DOHH2 (cell line): Measurements from ENCODE around the gene UBE2K.

ENCODE experiments used
- EZH2phosphoT487 ChIP-seq: fragments of 200-600 bp; sonication (generic); IDR thresholded peaks from 2 replicates; pipeline ENCODE4 v1.6.1; 2017; ENCODE audit warnings: borderline replicate concordance, mild to moderate bottlenecking, antibody characterized with exemption, low read length, moderate library complexity, mixed read lengths
- TF ChIP-seq, protein P1 (sequence below): fragments of 200-600 bp; sonication (generic); IDR thresholded peaks from one replicate; pipeline ENCODE4 v1.5.1; 2014; ENCODE audit warnings: antibody characterized with exemption, mild to moderate bottlenecking, low read depth, low read length; ENCODE audit not compliant: poor library complexity, severe bottlenecking

DNA sequence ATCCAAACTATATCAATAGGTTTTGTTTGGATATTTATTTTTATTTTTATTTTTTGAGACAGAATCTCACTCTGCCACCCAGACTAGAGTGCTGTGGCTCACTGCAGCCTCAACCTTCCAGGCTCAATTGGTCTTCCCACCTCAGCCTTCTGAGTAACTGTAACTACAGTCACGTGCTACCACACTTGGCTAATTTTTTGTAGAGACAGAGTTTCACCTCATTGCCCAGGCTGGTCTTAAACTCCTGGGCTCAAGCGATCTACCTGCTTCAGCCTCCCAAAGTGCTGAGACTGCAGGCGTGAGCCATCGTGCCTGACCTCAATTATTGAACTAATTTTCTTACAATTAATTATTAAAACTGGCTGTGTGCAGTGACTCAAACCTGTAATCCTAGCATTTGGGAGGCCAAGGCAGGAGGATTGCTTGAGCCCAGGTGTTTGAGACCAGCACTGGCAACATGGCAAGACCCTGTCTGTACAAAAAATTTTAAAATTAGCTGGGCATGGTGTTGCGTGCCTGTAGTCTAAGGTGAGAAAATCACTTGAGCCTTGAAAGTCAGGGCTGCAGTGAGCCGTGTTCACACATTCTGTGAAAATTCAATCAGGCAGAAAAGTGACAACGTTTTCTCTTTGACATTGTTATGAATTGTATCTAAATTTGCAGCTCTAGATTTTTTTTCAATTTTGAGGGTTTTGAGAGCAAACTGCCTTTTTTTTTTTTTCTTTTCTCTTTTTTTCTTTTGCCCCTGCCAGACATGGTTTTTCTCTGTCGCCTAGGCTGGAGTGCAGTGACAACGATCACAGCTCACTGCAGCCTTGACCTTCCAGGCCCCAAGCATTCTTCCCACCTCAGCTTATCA, 66.0 kb downstream of the UBE2K start:
- TF ChIP-seq, protein P1, sequence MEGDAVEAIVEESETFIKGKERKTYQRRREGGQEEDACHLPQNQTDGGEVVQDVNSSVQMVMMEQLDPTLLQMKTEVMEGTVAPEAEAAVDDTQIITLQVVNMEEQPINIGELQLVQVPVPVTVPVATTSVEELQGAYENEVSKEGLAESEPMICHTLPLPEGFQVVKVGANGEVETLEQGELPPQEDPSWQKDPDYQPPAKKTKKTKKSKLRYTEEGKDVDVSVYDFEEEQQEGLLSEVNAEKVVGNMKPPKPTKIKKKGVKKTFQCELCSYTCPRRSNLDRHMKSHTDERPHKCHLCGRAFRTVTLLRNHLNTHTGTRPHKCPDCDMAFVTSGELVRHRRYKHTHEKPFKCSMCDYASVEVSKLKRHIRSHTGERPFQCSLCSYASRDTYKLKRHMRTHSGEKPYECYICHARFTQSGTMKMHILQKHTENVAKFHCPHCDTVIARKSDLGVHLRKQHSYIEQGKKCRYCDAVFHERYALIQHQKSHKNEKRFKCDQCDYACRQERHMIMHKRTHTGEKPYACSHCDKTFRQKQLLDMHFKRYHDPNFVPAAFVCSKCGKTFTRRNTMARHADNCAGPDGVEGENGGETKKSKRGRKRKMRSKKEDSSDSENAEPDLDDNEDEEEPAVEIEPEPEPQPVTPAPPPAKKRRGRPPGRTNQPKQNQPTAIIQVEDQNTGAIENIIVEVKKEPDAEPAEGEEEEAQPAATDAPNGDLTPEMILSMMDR, result no peak
- TF ChIP-seq EZH2phosphoT487, result no peak
